SK-N-SH treated with all-trans-retinoic acid at 6 μM for 48 hours (cell line): ENCODE data around the gene VSTM4.

Experiments used
- GLIS3 ChIP-seq: fragments of 250-450 bp; sonication (Bioruptor Pico); IDR thresholded peaks from 2 replicates; pipeline ENCODE4 v1.5.0; 2020; ENCODE audit warnings: mild to moderate bottlenecking, moderate library complexity
- ISL1 ChIP-seq: fragments of 250-450 bp; sonication (Bioruptor Pico); IDR thresholded peaks from 2 replicates; pipeline ENCODE4 v2.1.2; 2022; ENCODE audit warnings: mild to moderate bottlenecking, moderate library complexity
- SNAI2 ChIP-seq: fragments of 250-450 bp; sonication (Bioruptor Pico); IDR thresholded peaks from 2 replicates; pipeline ENCODE4 v1.5.0; 2020; ENCODE audit warnings: mild to moderate bottlenecking, moderate library complexity
- ZFP30 ChIP-seq: fragments of 450-650 bp; formaldehyde crosslinking; IDR thresholded peaks from 2 replicates; pipeline ENCODE4 v1.5.0; 2022; ENCODE audit warnings: mild to moderate bottlenecking, moderate library complexity
- ZNF565 ChIP-seq: fragments of 450-650 bp; formaldehyde crosslinking; conservative IDR thresholded peaks from 2 replicates; pipeline ENCODE4 v1.5.0; 2020; ENCODE audit warnings: low read depth, mild to moderate bottlenecking, moderate library complexity
- ZNF70 ChIP-seq: fragments of 450-650 bp; formaldehyde crosslinking; IDR thresholded peaks from 2 replicates; pipeline ENCODE4 v1.5.0; 2020; ENCODE audit warnings: mild to moderate bottlenecking, moderate library complexity

GRCh38 chr10:49079499-49079898 lies 35.8 kb downstream of the VSTM4 start:
- TF ChIP-seq ZNF565 (CRISPR knock-in tag), result no peak
- no peak for TF ChIP-seq ISL1 (CRISPR knock-in tag)
- TF ChIP-seq ZFP30, result no peak
- no peak for TF ChIP-seq SNAI2
- no peak for TF ChIP-seq ZNF70 (CRISPR knock-in tag)
- TF ChIP-seq GLIS3 (CRISPR knock-in tag), result no peak
